ENCODE results near the gene KIF23.

The KIF23 gene

GRCh38 chr15:69468241-69469121 lies 54.3 kb downstream of the KIF23 start:
- DNase-seq, result peak; percentile 67

GRCh38 chr15:69469467-69470201 lies 55.5 kb downstream of the KIF23 start:
- no peak for DNase-seq

- DNase-seq, result no peak
Measured at GRCh38 chr15:69472046-69472445, 57.9 kb downstream of the KIF23 start.

GRCh38 chr15:69472562-69472961 lies 58.4 kb downstream of the KIF23 start:
- no peak for DNase-seq

GRCh38 chr15:69474291-69474690 lies 60.1 kb downstream of the KIF23 start:
- DNase-seq, result no peak

GRCh38 chr15:69474846-69475455 lies 60.8 kb downstream of the KIF23 start:
- DNase-seq, result no peak

GRCh38 chr15:69475769-69476358 lies 61.7 kb downstream of the KIF23 start:
- DNase-seq, result peak; percentile 73

GRCh38 chr15:69476704-69477473 lies 62.7 kb downstream of the KIF23 start:
- no peak for DNase-seq

GRCh38 chr15:69478259-69478781 lies 64.2 kb downstream of the KIF23 start:
- DNase-seq, result peak; percentile 55

GRCh38 chr15:69479081-69479480 lies 64.9 kb downstream of the KIF23 start:
- DNase-seq, result no peak

- no peak for DNase-seq
Measured at GRCh38 chr15:69479971-69480370, 65.8 kb downstream of the KIF23 start.

GRCh38 chr15:69480932-69481331 lies 66.8 kb downstream of the KIF23 start:
- DNase-seq, result no peak

GRCh38 chr15:69482686-69483256 lies 68.6 kb downstream of the KIF23 start:
- no peak for DNase-seq

GRCh38 chr15:69484837-69485236 lies 70.7 kb downstream of the KIF23 start:
- DNase-seq, result no peak

GRCh38 chr15:69486481-69487110 lies 72.4 kb downstream of the KIF23 start:
- DNase-seq, result no peak

GRCh38 chr15:69489073-69489571 lies 75.0 kb downstream of the KIF23 start:
- no peak for DNase-seq

GRCh38 chr15:69490356-69491037 lies 76.3 kb downstream of the KIF23 start:
- DNase-seq, result no peak

GRCh38 chr15:69491038-69491505 lies 76.9 kb downstream of the KIF23 start:
- DNase-seq, result no peak

- no peak for DNase-seq
Measured at GRCh38 chr15:69493406-69493805, 79.3 kb downstream of the KIF23 start.

- DNase-seq, result no peak
Measured at GRCh38 chr15:69496001-69496400, 81.9 kb downstream of the KIF23 start.
